ENCODE measurements around the gene MRI1. TPM values are rescaled to one million over a fixed set of nuclear protein-coding genes. Genes with fewer than 3 reads are reported as not detected.

The MRI1 gene
- total RNA-seq, 1 experiment from 2014 or later, result 29.9 TPM

GRCh38 chr19:13763265-13763664, 1.1 kb upstream of the MRI1 start:
- peaks cover 4% of the 10 kb centered on the region; the same call in 1 of the 2 replicates for H3K27me3 Mint-ChIP-seq (ENCODE audit: low read depth)
- TF ChIP-seq, protein P1, sequence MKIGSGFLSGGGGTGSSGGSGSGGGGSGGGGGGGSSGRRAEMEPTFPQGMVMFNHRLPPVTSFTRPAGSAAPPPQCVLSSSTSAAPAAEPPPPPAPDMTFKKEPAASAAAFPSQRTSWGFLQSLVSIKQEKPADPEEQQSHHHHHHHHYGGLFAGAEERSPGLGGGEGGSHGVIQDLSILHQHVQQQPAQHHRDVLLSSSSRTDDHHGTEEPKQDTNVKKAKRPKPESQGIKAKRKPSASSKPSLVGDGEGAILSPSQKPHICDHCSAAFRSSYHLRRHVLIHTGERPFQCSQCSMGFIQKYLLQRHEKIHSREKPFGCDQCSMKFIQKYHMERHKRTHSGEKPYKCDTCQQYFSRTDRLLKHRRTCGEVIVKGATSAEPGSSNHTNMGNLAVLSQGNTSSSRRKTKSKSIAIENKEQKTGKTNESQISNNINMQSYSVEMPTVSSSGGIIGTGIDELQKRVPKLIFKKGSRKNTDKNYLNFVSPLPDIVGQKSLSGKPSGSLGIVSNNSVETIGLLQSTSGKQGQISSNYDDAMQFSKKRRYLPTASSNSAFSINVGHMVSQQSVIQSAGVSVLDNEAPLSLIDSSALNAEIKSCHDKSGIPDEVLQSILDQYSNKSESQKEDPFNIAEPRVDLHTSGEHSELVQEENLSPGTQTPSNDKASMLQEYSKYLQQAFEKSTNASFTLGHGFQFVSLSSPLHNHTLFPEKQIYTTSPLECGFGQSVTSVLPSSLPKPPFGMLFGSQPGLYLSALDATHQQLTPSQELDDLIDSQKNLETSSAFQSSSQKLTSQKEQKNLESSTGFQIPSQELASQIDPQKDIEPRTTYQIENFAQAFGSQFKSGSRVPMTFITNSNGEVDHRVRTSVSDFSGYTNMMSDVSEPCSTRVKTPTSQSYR (CRISPR knock-in tag; IDR thresholded peaks at IDR 0.05), result no peak
- no peak for TF ChIP-seq TP53 (CRISPR knock-in tag; IDR thresholded peaks at IDR 0.05)
- TF ChIP-seq HMGXB4 (CRISPR knock-in tag; IDR thresholded peaks at IDR 0.05), result no peak
- ChIA-PET CTCF (no interaction called here), POLR2A (interaction anchor here (1.2 kb wide), 1 partner anchor 15 kb away, joined by 6 read pairs; a partner anchor contains a TSS)
- DNase-seq (ENCODE audit: low spot score) (no peak), ATAC-seq (no peak)
- H3K27ac Mint-ChIP-seq, result no peak overlapping the region
- peaks cover 7% of the 10 kb centered on the region for H3K4me1 Mint-ChIP-seq
- H3K4me3 Mint-ChIP-seq, result peak overlapping the region; percentile 68; the same call in 1 of the 2 replicates
- no peaks in the 10 kb centered on the region for H3K9me3 Mint-ChIP-seq
- peaks cover 18% of the 10 kb centered on the region for H3K36me3 Mint-ChIP-seq

DNA sequence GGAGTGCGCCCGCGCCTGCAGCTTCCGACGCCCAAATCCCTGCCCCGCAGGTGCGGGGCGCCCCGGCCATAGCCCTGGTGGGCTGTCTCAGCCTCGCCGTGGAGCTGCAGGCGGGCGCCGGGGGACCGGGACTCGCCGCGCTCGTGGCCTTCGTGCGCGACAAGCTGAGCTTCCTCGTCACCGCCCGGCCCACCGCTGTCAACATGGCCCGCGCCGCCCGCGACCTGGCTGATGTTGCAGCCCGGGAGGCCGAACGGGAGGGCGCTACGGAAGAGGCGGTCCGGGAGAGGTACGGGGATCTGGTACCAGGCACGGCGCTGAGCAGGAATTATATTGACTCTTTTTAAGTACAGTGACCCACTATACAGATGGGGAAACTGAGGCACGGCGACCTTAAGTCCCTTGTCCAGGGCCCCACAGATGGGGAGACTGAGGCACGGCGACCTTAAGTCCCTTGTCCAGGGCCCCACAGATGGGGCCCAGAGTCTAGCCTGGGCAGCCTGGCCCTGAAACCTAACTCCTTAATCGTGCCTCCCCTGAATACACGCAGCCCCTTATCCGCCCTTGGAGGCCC, 586 bp downstream of the MRI1 start:
- CTCF ChIA-PET, result interaction anchor here (0.8 to 2.1 kb wide), 10 partner anchors 10 to 325 kb away, joined by 3 to 8 read pairs (median 4); partner anchors contain the start of gene C19orf53
- DNase-seq (ENCODE audit: low spot score), result peak; percentile 32
- Mint-ChIP-seq H3K4me1 (peaks cover 7% of the 10 kb centered on the region), H3K4me3 (peak overlapping the region; percentile 77), H3K27me3 (ENCODE audit: low read depth) (peaks cover 4% of the 10 kb centered on the region; the same call in 1 of the 2 replicates), H3K9me3 (no peaks in the 10 kb centered on the region), H3K36me3 (peaks cover 19% of the 10 kb centered on the region), H3K27ac (no peak overlapping the region)
- peak; percentile 60 for ATAC-seq
- TF ChIP-seq JUN (CRISPR knock-in tag; IDR thresholded peaks at IDR 0.05) (no peak), E2F4 (CRISPR knock-in tag; IDR thresholded peaks at IDR 0.05; ENCODE audit: borderline replicate concordance, low read depth) (0 out of 2 replicates have a peak, but pooled peaks have one; percentile 29), FOXP1 (CRISPR knock-in tag; IDR thresholded peaks at IDR 0.05; ENCODE audit: borderline replicate concordance) (0 out of 2 replicates have a peak, but pooled peaks have one; percentile 16), SMAD3 (CRISPR knock-in tag; IDR thresholded peaks at IDR 0.05; ENCODE audit: borderline replicate concordance) (0 out of 2 replicates have a peak, but pooled peaks have one; percentile 24), MYBL2 (CRISPR knock-in tag; IDR thresholded peaks at IDR 0.05) (0 out of 2 replicates have a peak, but pooled peaks have one; percentile 37)
- TF ChIP-seq, protein P2, sequence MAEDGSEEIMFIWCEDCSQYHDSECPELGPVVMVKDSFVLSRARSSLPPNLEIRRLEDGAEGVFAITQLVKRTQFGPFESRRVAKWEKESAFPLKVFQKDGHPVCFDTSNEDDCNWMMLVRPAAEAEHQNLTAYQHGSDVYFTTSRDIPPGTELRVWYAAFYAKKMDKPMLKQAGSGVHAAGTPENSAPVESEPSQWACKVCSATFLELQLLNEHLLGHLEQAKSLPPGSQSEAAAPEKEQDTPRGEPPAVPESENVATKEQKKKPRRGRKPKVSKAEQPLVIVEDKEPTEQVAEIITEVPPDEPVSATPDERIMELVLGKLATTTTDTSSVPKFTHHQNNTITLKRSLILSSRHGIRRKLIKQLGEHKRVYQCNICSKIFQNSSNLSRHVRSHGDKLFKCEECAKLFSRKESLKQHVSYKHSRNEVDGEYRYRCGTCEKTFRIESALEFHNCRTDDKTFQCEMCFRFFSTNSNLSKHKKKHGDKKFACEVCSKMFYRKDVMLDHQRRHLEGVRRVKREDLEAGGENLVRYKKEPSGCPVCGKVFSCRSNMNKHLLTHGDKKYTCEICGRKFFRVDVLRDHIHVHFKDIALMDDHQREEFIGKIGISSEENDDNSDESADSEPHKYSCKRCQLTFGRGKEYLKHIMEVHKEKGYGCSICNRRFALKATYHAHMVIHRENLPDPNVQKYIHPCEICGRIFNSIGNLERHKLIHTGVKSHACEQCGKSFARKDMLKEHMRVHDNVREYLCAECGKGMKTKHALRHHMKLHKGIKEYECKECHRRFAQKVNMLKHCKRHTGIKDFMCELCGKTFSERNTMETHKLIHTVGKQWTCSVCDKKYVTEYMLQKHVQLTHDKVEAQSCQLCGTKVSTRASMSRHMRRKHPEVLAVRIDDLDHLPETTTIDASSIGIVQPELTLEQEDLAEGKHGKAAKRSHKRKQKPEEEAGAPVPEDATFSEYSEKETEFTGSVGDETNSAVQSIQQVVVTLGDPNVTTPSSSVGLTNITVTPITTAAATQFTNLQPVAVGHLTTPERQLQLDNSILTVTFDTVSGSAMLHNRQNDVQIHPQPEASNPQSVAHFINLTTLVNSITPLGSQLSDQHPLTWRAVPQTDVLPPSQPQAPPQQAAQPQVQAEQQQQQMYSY (CRISPR knock-in tag; IDR thresholded peaks at IDR 0.05), result peak; percentile 82
- POLR2A ChIA-PET, result interaction anchor here (0.6 to 2.1 kb wide), 3 partner anchors 10 to 379 kb away, joined by 3 to 6 read pairs (median 3); partner anchors contain the start of gene C19orf53
